PFSK-1 (cell line): Measurements from ENCODE around the gene NCKIPSD.

ENCODE experiments used
- POLR2AphosphoS5 ChIP-seq: IDR thresholded peaks from 2 replicates; pipeline ENCODE4 v1.6.1; 2012; ENCODE audit warnings: low read depth, mild to moderate bottlenecking, control low read depth, low read length, moderate library complexity
- SIN3A ChIP-seq: IDR thresholded peaks from 2 replicates; pipeline ENCODE4 v1.6.1; 2012; ENCODE audit warnings: mild to moderate bottlenecking, low read length, moderate library complexity, borderline replicate concordance; ENCODE audit not compliant: insufficient read depth
- TAF1 ChIP-seq: IDR thresholded peaks from 2 replicates; pipeline ENCODE4 v1.6.1; 2012; ENCODE audit warnings: low read length, control low read depth, borderline replicate concordance; ENCODE audit not compliant: insufficient read depth
- TF ChIP-seq, protein P1 (sequence below), 2 experiments: IDR thresholded peaks; 2 replicates each; pipeline versions ENCODE4 v1.6.1 to v1.8.0; 2011 to 2012; ENCODE audit warnings: low read depth in 2 of 2, low read length in 2 of 2, control low read depth in 1 of 2, inconsistent platforms in 1 of 2, mild to moderate bottlenecking in 1 of 2, moderate library complexity in 1 of 2; ENCODE audit not compliant: insufficient read depth in 1 of 2

DNA sequence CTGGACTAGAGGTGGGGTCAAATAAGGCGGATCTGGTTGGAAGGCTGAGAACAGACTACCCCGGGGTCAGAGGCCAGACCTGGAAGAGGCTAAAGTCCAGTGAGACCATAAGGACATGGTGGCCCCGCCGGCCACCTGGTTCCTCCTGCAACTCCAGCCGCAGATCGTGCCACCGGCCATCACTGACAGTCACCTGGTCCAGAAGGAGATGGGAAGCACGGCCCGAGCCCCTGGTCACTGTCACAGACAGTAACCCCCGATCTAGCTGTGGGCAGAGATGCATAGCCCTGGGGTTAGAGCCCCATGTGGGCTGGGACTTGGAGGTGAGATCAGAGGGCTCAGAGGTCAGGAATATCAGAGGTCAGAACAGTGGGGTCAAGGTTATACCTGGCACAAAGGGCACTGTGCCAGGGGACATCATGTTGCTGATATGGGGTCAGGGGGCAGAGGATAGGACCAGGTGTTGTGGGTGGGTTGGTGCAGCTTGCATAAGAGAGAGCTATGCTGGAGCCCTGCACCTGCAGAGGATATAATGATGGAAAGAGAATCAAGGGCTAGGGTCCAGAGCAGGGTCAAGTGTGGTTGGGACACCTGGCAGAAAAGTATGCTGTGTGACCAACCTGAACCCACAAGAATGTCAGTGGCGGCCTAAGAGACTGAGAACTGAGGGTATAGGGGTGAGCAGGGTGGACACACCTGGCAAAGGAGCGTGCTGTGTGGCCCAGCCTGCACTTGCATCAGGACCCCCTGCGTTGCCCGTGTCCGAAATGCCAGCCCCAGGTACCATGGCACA, 32.6 kb downstream of the NCKIPSD start:
- TF ChIP-seq POLR2AphosphoS5 (no peak), TAF1 (no peak), SIN3A (no peak)
- TF ChIP-seq, protein P1, sequence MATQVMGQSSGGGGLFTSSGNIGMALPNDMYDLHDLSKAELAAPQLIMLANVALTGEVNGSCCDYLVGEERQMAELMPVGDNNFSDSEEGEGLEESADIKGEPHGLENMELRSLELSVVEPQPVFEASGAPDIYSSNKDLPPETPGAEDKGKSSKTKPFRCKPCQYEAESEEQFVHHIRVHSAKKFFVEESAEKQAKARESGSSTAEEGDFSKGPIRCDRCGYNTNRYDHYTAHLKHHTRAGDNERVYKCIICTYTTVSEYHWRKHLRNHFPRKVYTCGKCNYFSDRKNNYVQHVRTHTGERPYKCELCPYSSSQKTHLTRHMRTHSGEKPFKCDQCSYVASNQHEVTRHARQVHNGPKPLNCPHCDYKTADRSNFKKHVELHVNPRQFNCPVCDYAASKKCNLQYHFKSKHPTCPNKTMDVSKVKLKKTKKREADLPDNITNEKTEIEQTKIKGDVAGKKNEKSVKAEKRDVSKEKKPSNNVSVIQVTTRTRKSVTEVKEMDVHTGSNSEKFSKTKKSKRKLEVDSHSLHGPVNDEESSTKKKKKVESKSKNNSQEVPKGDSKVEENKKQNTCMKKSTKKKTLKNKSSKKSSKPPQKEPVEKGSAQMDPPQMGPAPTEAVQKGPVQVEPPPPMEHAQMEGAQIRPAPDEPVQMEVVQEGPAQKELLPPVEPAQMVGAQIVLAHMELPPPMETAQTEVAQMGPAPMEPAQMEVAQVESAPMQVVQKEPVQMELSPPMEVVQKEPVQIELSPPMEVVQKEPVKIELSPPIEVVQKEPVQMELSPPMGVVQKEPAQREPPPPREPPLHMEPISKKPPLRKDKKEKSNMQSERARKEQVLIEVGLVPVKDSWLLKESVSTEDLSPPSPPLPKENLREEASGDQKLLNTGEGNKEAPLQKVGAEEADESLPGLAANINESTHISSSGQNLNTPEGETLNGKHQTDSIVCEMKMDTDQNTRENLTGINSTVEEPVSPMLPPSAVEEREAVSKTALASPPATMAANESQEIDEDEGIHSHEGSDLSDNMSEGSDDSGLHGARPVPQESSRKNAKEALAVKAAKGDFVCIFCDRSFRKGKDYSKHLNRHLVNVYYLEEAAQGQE (IDR thresholded peaks at IDR 0.05; ENCODE audit: insufficient read depth in 1 of 2, low read depth in 2 of 2, low read length in 2 of 2): no peak
